Omental fat pad (tissue), 4 donors: ENCODE results near the gene BIVM. TPM values are rescaled to one million over a fixed set of nuclear protein-coding genes. Genes with fewer than 3 reads are reported as not detected.

Source experiments
- ATAC-seq: fragments of 150-250 bp; one replicate; pipeline ENCODE4 v1.9.1; 2016; ENCODE audit warnings: mild to moderate bottlenecking, moderate library complexity; ENCODE audit not compliant: low FRiP score
- DNase-seq: peaks from one replicate; pipeline ENCODE4 v3.0.0-alpha.2; 2019; ENCODE audit warnings: low spot score
- total RNA-seq, 4 donors: library from RNA; depleted of rRNA; stranded (reverse); fragments of >200 nt; gene quantifications; one replicate each; pipeline ENCODE4 v1.1.0, GENCODE V29; 2016
- TF ChIP-seq, protein P1 (sequence below), 3 donors: fragments of 450-650 bp; IDR thresholded peaks; one replicate each; pipeline ENCODE4 v1.5.1; 2016 to 2017; ENCODE audit warnings: antibody characterized with exemption in 3 of 3, mild to moderate bottlenecking in 3 of 3, moderate library complexity in 2 of 3

The BIVM gene
- total RNA-seq, 4 donors from 2014 or later, result 12.6 to 21.4 (median 16.1) TPM

- no peak for ATAC-seq
- TF ChIP-seq, protein P1, sequence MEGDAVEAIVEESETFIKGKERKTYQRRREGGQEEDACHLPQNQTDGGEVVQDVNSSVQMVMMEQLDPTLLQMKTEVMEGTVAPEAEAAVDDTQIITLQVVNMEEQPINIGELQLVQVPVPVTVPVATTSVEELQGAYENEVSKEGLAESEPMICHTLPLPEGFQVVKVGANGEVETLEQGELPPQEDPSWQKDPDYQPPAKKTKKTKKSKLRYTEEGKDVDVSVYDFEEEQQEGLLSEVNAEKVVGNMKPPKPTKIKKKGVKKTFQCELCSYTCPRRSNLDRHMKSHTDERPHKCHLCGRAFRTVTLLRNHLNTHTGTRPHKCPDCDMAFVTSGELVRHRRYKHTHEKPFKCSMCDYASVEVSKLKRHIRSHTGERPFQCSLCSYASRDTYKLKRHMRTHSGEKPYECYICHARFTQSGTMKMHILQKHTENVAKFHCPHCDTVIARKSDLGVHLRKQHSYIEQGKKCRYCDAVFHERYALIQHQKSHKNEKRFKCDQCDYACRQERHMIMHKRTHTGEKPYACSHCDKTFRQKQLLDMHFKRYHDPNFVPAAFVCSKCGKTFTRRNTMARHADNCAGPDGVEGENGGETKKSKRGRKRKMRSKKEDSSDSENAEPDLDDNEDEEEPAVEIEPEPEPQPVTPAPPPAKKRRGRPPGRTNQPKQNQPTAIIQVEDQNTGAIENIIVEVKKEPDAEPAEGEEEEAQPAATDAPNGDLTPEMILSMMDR (IDR thresholded peaks at IDR 0.05), result no peak
- DNase-seq, result no peak
Measured at GRCh38 chr13:102875256-102875655, 76.3 kb downstream of the BIVM start.

GRCh38 chr13:102877303-102877702, 78.4 kb downstream of the BIVM start:
- no peak for ATAC-seq
- TF ChIP-seq, protein P1 (IDR thresholded peaks at IDR 0.05), result no peak

GRCh38 chr13:102878481-102878880, 79.6 kb downstream of the BIVM start:
- DNase-seq, result no peak
- ATAC-seq, result no peak
- TF ChIP-seq, protein P1 (IDR thresholded peaks at IDR 0.05), result no peak

More at GRCh38 chr13:102877303-102877702, 78.4 kb downstream of the BIVM start:
- no peak for DNase-seq

GRCh38 chr13:102879793-102880499, 81.0 kb downstream of the BIVM start:
- DNase-seq (no peak), ATAC-seq (no peak)
- TF ChIP-seq, protein P1 (IDR thresholded peaks at IDR 0.05), result no peak

DNA sequence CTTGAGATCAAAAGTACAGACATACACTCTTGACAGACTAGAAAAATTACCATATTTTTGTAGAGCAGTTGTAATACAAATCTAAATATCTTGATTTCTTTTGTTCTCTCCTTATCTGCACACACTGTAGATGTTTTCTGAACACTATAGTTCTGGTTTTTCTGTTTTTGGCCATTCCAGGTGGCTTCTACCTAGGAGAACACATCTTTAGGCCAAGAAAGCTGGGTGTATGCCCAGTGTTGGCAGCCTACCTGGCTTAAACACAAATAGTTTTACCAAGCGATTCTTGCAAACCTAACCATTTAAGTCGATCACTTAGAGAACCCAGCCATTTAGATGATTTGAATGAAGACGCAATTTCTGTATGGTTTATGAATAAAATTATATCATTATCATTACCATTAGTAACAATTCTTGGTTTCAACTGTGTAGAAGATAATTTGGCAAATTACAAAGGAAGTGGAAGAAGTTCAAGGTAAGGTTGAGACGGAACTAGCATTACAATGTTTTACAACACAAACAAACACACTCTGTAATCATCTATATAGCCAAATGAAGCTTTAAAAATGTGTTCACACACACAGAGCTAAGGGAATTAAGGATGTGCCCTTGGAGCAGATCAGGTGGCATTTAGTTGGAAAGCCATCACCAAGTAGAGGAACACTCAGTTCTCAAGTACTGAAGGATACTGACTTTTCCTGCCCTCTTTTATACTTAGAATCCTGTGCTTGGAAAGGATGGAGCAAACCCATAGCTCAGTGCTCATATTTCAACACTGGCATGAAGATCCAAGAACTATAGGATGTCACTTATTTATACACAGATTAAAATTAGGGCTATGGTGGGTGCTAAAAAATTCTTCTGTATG, 83.1 kb downstream of the BIVM start:
- TF ChIP-seq, protein P1 (IDR thresholded peaks at IDR 0.05), result no peak
- DNase-seq (no peak), ATAC-seq (no peak)

Other genes starting within 250 kb of the BIVM start
- gene TPP2, start 202.1 kb upstream of the BIVM start, total RNA-seq, result 10 to 100 TPM; 38.5 to 45.5 (median 42.3) TPM
- not detected for gene METTL21C, start 104.1 kb upstream of the BIVM start, total RNA-seq
- 10 to 100 TPM in 2 of 4 donors, 1 to 10 TPM in 2; 9.5 to 11.4 (median 10.5) TPM for gene TEX30, start 25.3 kb upstream of the BIVM start, total RNA-seq
- 1 to 10 TPM; 4.2 to 6.0 (median 4.8) TPM for gene POGLUT2, start 143 bp upstream of the BIVM start, total RNA-seq
- gene ERCC5, start 46.9 kb downstream of the BIVM start, total RNA-seq, result 10 to 100 TPM; 42.5 to 81.8 (median 68.3) TPM